T-helper 2 cell treated with Interferon-gamma antibody and Interleukin-4, amounts not matched to agents 5 μg/mL and 100 μg/mL, for 36 hours (primary cell): Measurements from ENCODE around the gene KAT6B.
"Not testable (repeated sequence)": the region's sequence is repeated elsewhere in the genome, so short reads cannot be mapped to it uniquely, and the experiment has no call there.

Experiments used
- DNase-seq: peaks from one replicate; pipeline ENCODE4 v3.0.0; 2021; ENCODE audit warnings: low spot score
- H3K27ac Mint-ChIP-seq: one replicate; pipeline ENCODE4 v1.8.0; 2021; ENCODE audit warnings: mild to moderate bottlenecking, mixed read lengths
- H3K27me3 Mint-ChIP-seq: one replicate; pipeline ENCODE4 v1.8.0; 2021; ENCODE audit warnings: low read depth, mixed read lengths
- H3K36me3 Mint-ChIP-seq: one replicate; pipeline ENCODE4 v1.8.0; 2021; ENCODE audit warnings: low read depth, mixed read lengths
- H3K4me1 Mint-ChIP-seq: one replicate; pipeline ENCODE4 v1.8.0; 2021; ENCODE audit warnings: low read depth, mixed read lengths
- H3K4me3 Mint-ChIP-seq: one replicate; pipeline ENCODE4 v1.8.0; 2022; ENCODE audit warnings: mild to moderate bottlenecking, moderate library complexity, mixed read lengths
- H3K9me3 Mint-ChIP-seq: one replicate; pipeline ENCODE4 v1.8.0; 2021; ENCODE audit warnings: mixed read lengths

KAT6B gene

GRCh38 chr10:75049316-75050148, 223.1 kb downstream of the KAT6B start:
- Mint-ChIP-seq H3K4me3 (no peak overlapping the region), H3K9me3 (no peaks in the 10 kb centered on the region), H3K36me3 (no peaks in the 10 kb centered on the region), H3K27me3 (no peaks in the 10 kb centered on the region), H3K4me1 (peaks cover 7% of the 10 kb centered on the region), H3K27ac (no peak overlapping the region)
- DNase-seq, result no peak

GRCh38 chr10:75050149-75050919, 223.9 kb downstream of the KAT6B start:
- Mint-ChIP-seq H3K27me3 (no peaks in the 10 kb centered on the region), H3K9me3 (no peaks in the 10 kb centered on the region), H3K4me3 (no peak overlapping the region), H3K4me1 (peaks cover 4% of the 10 kb centered on the region), H3K27ac (no peak overlapping the region), H3K36me3 (no peaks in the 10 kb centered on the region)
- no peak for DNase-seq

GRCh38 chr10:75051308-75051707, 224.9 kb downstream of the KAT6B start:
- no peak overlapping the region for H3K4me3 Mint-ChIP-seq
- H3K27ac Mint-ChIP-seq, result no peak overlapping the region
- no peaks in the 10 kb centered on the region for H3K9me3 Mint-ChIP-seq
- H3K36me3 Mint-ChIP-seq, result no peaks in the 10 kb centered on the region
- peaks cover 6% of the 10 kb centered on the region for H3K4me1 Mint-ChIP-seq
- no peak for DNase-seq
- no peaks in the 10 kb centered on the region for H3K27me3 Mint-ChIP-seq

GRCh38 chr10:75055896-75056406, 229.6 kb downstream of the KAT6B start:
- not testable (repeated sequence) for H3K36me3 Mint-ChIP-seq, H3K4me1 Mint-ChIP-seq, H3K27me3 Mint-ChIP-seq, H3K9me3 Mint-ChIP-seq, DNase-seq, H3K27ac Mint-ChIP-seq, H3K4me3 Mint-ChIP-seq

- H3K27ac Mint-ChIP-seq, result no peak overlapping the region
These were observed 231.3 kb downstream of the KAT6B start for GRCh38 chr10:75057680-75058079.

GRCh38 chr10:75058161-75058560, 231.8 kb downstream of the KAT6B start:
- Mint-ChIP-seq H3K27me3 (no peaks in the 10 kb centered on the region), H3K27ac (no peak overlapping the region), H3K9me3 (no peaks in the 10 kb centered on the region), H3K4me3 (no peak overlapping the region), H3K4me1 (peaks cover 5% of the 10 kb centered on the region), H3K36me3 (no peaks in the 10 kb centered on the region)
- DNase-seq, result no peak

More at GRCh38 chr10:75057680-75058079, 231.3 kb downstream of the KAT6B start:
- no peak for DNase-seq
- Mint-ChIP-seq H3K9me3 (no peaks in the 10 kb centered on the region), H3K27me3 (no peaks in the 10 kb centered on the region), H3K4me1 (peaks cover 4% of the 10 kb centered on the region), H3K4me3 (no peak overlapping the region), H3K36me3 (no peaks in the 10 kb centered on the region)

- Mint-ChIP-seq H3K27ac (no peak overlapping the region), H3K4me1 (peaks cover 2% of the 10 kb centered on the region), H3K36me3 (no peaks in the 10 kb centered on the region), H3K27me3 (no peaks in the 10 kb centered on the region), H3K9me3 (no peaks in the 10 kb centered on the region), H3K4me3 (no peak overlapping the region)
- no peak for DNase-seq
These were observed 235.5 kb downstream of the KAT6B start for GRCh38 chr10:75061709-75062505.

GRCh38 chr10:75062506-75063299, 236.3 kb downstream of the KAT6B start:
- H3K4me1 Mint-ChIP-seq, result peaks cover 2% of the 10 kb centered on the region
- no peaks in the 10 kb centered on the region for H3K36me3 Mint-ChIP-seq

GRCh38 chr10:75063461-75064230, 237.2 kb downstream of the KAT6B start:
- Mint-ChIP-seq H3K36me3 (no peaks in the 10 kb centered on the region), H3K27ac (no peak overlapping the region), H3K4me3 (no peak overlapping the region), H3K4me1 (peaks cover 2% of the 10 kb centered on the region), H3K27me3 (no peaks in the 10 kb centered on the region), H3K9me3 (no peaks in the 10 kb centered on the region)
- no peak for DNase-seq

More at GRCh38 chr10:75062506-75063299, 236.3 kb downstream of the KAT6B start:
- Mint-ChIP-seq H3K9me3 (no peaks in the 10 kb centered on the region), H3K27ac (no peak overlapping the region), H3K27me3 (no peaks in the 10 kb centered on the region), H3K4me3 (no peak overlapping the region)
- DNase-seq, result no peak

GRCh38 chr10:75065076-75065475, 238.7 kb downstream of the KAT6B start:
- peaks cover 2% of the 10 kb centered on the region for H3K4me1 Mint-ChIP-seq
- no peaks in the 10 kb centered on the region for H3K9me3 Mint-ChIP-seq
- DNase-seq, result no peak
- H3K4me3 Mint-ChIP-seq, result no peak overlapping the region
- no peaks in the 10 kb centered on the region for H3K27me3 Mint-ChIP-seq
- no peak overlapping the region for H3K27ac Mint-ChIP-seq
- no peaks in the 10 kb centered on the region for H3K36me3 Mint-ChIP-seq

- H3K36me3 Mint-ChIP-seq, result no peaks in the 10 kb centered on the region
- H3K4me3 Mint-ChIP-seq, result no peak overlapping the region
- H3K4me1 Mint-ChIP-seq, result peaks cover 2% of the 10 kb centered on the region
- no peak for DNase-seq
- H3K9me3 Mint-ChIP-seq, result no peaks in the 10 kb centered on the region
- no peaks in the 10 kb centered on the region for H3K27me3 Mint-ChIP-seq
- no peak overlapping the region for H3K27ac Mint-ChIP-seq
These were observed 239.9 kb downstream of the KAT6B start for GRCh38 chr10:75066271-75066670.

- no peaks in the 10 kb centered on the region for H3K27me3 Mint-ChIP-seq
- H3K36me3 Mint-ChIP-seq, result no peaks in the 10 kb centered on the region
- no peak overlapping the region for H3K27ac Mint-ChIP-seq
- no peak for DNase-seq
- H3K9me3 Mint-ChIP-seq, result no peaks in the 10 kb centered on the region
- H3K4me1 Mint-ChIP-seq, result peaks cover 2% of the 10 kb centered on the region
- no peak overlapping the region for H3K4me3 Mint-ChIP-seq
These were observed 240.9 kb downstream of the KAT6B start for GRCh38 chr10:75067272-75067671.
